WTC11 (cell line): ENCODE measurements around the gene MYO5B. TPM values are rescaled to one million over a fixed set of nuclear protein-coding genes. Genes with fewer than 3 reads are reported as not detected.

ENCODE experiments used
- ATAC-seq: fragments of 200-7000 bp; cut with Tn5 transposase; 2 replicates; pipeline ENCODE4 v1.10.0; 2021; ENCODE audit warnings: mild to moderate bottlenecking, moderate library complexity
- CTCF ChIA-PET: fragments of 300-600 bp; sonication (Branson Sonifier 250); formaldehyde crosslinking; loops from one replicate; lab custom pipeline; 2021; ENCODE audit warnings: antibody characterized with exemption; lab: Charles Lee
- POLR2A ChIA-PET: fragments of 350-600 bp; sonication (Branson Sonifier 250); formaldehyde crosslinking; loops from one replicate; lab custom pipeline; 2021; ENCODE audit warnings: antibody characterized with exemption; lab: Charles Lee
- DNase-seq: peaks from one replicate; pipeline ENCODE4 v3.0.0; 2021; ENCODE audit warnings: low spot score
- H3K27ac Mint-ChIP-seq: 2 replicates; pipeline ENCODE4 v1.8.0; 2021; ENCODE audit warnings: mixed read lengths
- H3K27me3 Mint-ChIP-seq: 2 replicates; pipeline ENCODE4 v1.8.0; 2021; ENCODE audit warnings: low read depth, mild to moderate bottlenecking, moderate library complexity, mixed read lengths
- H3K36me3 Mint-ChIP-seq: 2 replicates; pipeline ENCODE4 v1.8.0; 2021; ENCODE audit warnings: mixed read lengths
- H3K4me1 Mint-ChIP-seq: 2 replicates; pipeline ENCODE4 v1.8.0; 2022; ENCODE audit warnings: mixed read lengths
- H3K4me3 Mint-ChIP-seq: 2 replicates; pipeline ENCODE4 v1.8.0; 2021; ENCODE audit warnings: mild to moderate bottlenecking, moderate library complexity, mixed read lengths
- H3K9me3 Mint-ChIP-seq: 2 replicates; pipeline ENCODE4 v1.8.0; 2021; ENCODE audit warnings: mixed read lengths
- CTCF ChIP-seq: fragments of 200-600 bp; IDR thresholded peaks from 2 replicates; pipeline ENCODE4 v1.8.0; 2022; ENCODE audit warnings: antibody characterized with exemption
- ELF4 ChIP-seq: sonication (generic); formaldehyde crosslinking; IDR thresholded peaks from 2 replicates; pipeline ENCODE4 v1.8.1; 2022; ENCODE audit warnings: low read depth, mild to moderate bottlenecking, moderate library complexity, missing genetic modification reagents
- ESRRA ChIP-seq: sonication (generic); formaldehyde crosslinking; IDR thresholded peaks from 2 replicates; pipeline ENCODE4 v1.8.1; 2022; ENCODE audit warnings: mild to moderate bottlenecking, missing genetic modification reagents, borderline replicate concordance
- FOXK1 ChIP-seq: sonication (generic); formaldehyde crosslinking; IDR thresholded peaks from 2 replicates; pipeline ENCODE4 v1.8.0; 2022; ENCODE audit warnings: mild to moderate bottlenecking, moderate library complexity, missing genetic modification reagents
- GABPB1 ChIP-seq: sonication (generic); formaldehyde crosslinking; IDR thresholded peaks from 2 replicates; pipeline ENCODE4 v1.8.1; 2023; ENCODE audit warnings: mild to moderate bottlenecking, missing genetic modification reagents
- GTF2I ChIP-seq: fragments of 250-450 bp; sonication (Bioruptor Pico); conservative IDR thresholded peaks from 2 replicates; pipeline ENCODE4 v1.4.0; 2021; ENCODE audit warnings: mild to moderate bottlenecking
- HMGXB4 ChIP-seq: sonication (generic); formaldehyde crosslinking; IDR thresholded peaks from 2 replicates; pipeline ENCODE4 v1.8.1; 2023; ENCODE audit warnings: mild to moderate bottlenecking, moderate library complexity, missing genetic modification reagents
- KAT7 ChIP-seq: sonication (generic); formaldehyde crosslinking; IDR thresholded peaks from 2 replicates; pipeline ENCODE4 v1.8.1; 2023; ENCODE audit warnings: missing genetic modification reagents, mild to moderate bottlenecking, borderline replicate concordance
- NFE2L1 ChIP-seq: sonication (generic); formaldehyde crosslinking; IDR thresholded peaks from 2 replicates; pipeline ENCODE4 v1.8.1; 2023; ENCODE audit warnings: missing genetic modification reagents
- NR3C1 ChIP-seq: sonication (generic); formaldehyde crosslinking; conservative IDR thresholded peaks from 2 replicates; pipeline ENCODE4 v1.8.1; 2023; ENCODE audit warnings: low read depth, mild to moderate bottlenecking, missing genetic modification reagents
- RELA ChIP-seq: sonication (generic); formaldehyde crosslinking; IDR thresholded peaks from 2 replicates; pipeline ENCODE4 v1.8.1; 2022; ENCODE audit warnings: missing genetic modification reagents, mild to moderate bottlenecking, borderline replicate concordance
- TEAD4 ChIP-seq: sonication (generic); formaldehyde crosslinking; IDR thresholded peaks from 2 replicates; pipeline ENCODE4 v1.8.0; 2022; ENCODE audit warnings: mild to moderate bottlenecking, missing genetic modification reagents
- USF1 ChIP-seq: sonication (generic); formaldehyde crosslinking; IDR thresholded peaks from 2 replicates; pipeline ENCODE4 v1.8.0; 2022; ENCODE audit warnings: mild to moderate bottlenecking, missing genetic modification reagents
- ZNF138 ChIP-seq: sonication (generic); formaldehyde crosslinking; conservative IDR thresholded peaks from 2 replicates; pipeline ENCODE4 v1.8.1; 2022; ENCODE audit warnings: mild to moderate bottlenecking, moderate library complexity, missing genetic modification reagents
- ZNF232 ChIP-seq: sonication (generic); formaldehyde crosslinking; IDR thresholded peaks from 2 replicates; pipeline ENCODE4 v1.8.0; 2022; ENCODE audit warnings: mild to moderate bottlenecking, missing genetic modification reagents
- total RNA-seq: library from RNA; stranded (reverse); gene quantifications from 3 replicates; pipeline ENCODE4 v1.2.3, GENCODE V29; 2021
- TF ChIP-seq, protein P1 (sequence below): sonication (generic); formaldehyde crosslinking; IDR thresholded peaks from 2 replicates; pipeline ENCODE4 v1.8.0; 2023; ENCODE audit warnings: mild to moderate bottlenecking, missing genetic modification reagents
- TF ChIP-seq, protein P2 (sequence below): sonication (generic); formaldehyde crosslinking; IDR thresholded peaks from 2 replicates; pipeline ENCODE4 v1.8.0; 2022; ENCODE audit warnings: mild to moderate bottlenecking, missing genetic modification reagents
- TF ChIP-seq, protein P3 (sequence below): sonication (generic); formaldehyde crosslinking; IDR thresholded peaks from 2 replicates; pipeline ENCODE4 v1.8.1; 2022; ENCODE audit warnings: mild to moderate bottlenecking, moderate library complexity, missing genetic modification reagents
- TF ChIP-seq, protein P4 (sequence below): sonication (generic); formaldehyde crosslinking; IDR thresholded peaks from 2 replicates; pipeline ENCODE4 v1.8.1; 2023; ENCODE audit warnings: mild to moderate bottlenecking, missing genetic modification reagents, moderate library complexity
- TF ChIP-seq, protein P5 (sequence below): fragments of 250-450 bp; sonication (Bioruptor Pico); IDR thresholded peaks from 2 replicates; pipeline ENCODE4 v2.1.2; 2022; ENCODE audit warnings: mild to moderate bottlenecking, moderate library complexity

The MYO5B gene
- total RNA-seq, 1 experiment from 2014 or later = 8.7 TPM

DNA sequence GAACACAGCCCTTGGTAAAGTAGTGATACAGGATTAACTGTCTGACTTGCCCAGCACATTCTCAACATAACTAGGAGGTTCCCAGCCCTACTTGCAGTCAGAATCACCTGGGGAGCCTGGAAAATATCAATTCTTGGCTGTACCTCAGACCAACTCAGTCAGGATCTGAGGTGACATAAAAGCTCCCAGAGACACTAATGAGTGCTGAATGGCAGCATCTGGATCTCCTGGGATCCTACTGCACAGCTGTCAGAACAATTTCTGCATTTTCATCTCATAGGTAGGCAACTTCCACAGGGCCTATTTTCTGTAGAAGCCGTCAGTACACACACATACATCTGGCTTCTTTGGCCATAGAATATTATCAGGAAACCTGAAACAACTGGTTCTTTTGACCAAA, 138.8 kb downstream of the MYO5B start:
- CTCF ChIA-PET = interaction anchor here (1.5 to 2.1 kb wide), 3 partner anchors 12 to 148 kb away, joined by 5 to 20 read pairs (median 9); partner anchors contain the start of gene MYO5B

GRCh38 chr18:50055488-50055887, 139.5 kb downstream of the MYO5B start:
- ATAC-seq = no peak
- Mint-ChIP-seq H3K9me3 (peaks cover 3% of the 10 kb centered on the region; the same call in 1 of the 2 replicates), H3K27me3 (no peaks in the 10 kb centered on the region; the same call in 1 of the 2 replicates), H3K36me3 (no peaks in the 10 kb centered on the region), H3K27ac (no peak overlapping the region), H3K4me1 (no peaks in the 10 kb centered on the region), H3K4me3 (no peak overlapping the region)
- no peak for DNase-seq
- ChIA-PET CTCF (interaction anchor here (0.9 to 2.1 kb wide), 3 partner anchors 11 to 148 kb away, joined by 5 to 20 read pairs (median 5); no protein-coding TSS in a partner anchor), POLR2A (no interaction called here)
- TF ChIP-seq ZNF138 (CRISPR knock-in tag) = no peak
- no peak for TF ChIP-seq TEAD4 (CRISPR knock-in tag)
- TF ChIP-seq HMGXB4 (CRISPR knock-in tag) = no peak
- TF ChIP-seq KAT7 (CRISPR knock-in tag) = no peak
- no peak for TF ChIP-seq GTF2I (CRISPR knock-in tag)
- TF ChIP-seq NR3C1 (CRISPR knock-in tag) = no peak
- TF ChIP-seq, protein P1, sequence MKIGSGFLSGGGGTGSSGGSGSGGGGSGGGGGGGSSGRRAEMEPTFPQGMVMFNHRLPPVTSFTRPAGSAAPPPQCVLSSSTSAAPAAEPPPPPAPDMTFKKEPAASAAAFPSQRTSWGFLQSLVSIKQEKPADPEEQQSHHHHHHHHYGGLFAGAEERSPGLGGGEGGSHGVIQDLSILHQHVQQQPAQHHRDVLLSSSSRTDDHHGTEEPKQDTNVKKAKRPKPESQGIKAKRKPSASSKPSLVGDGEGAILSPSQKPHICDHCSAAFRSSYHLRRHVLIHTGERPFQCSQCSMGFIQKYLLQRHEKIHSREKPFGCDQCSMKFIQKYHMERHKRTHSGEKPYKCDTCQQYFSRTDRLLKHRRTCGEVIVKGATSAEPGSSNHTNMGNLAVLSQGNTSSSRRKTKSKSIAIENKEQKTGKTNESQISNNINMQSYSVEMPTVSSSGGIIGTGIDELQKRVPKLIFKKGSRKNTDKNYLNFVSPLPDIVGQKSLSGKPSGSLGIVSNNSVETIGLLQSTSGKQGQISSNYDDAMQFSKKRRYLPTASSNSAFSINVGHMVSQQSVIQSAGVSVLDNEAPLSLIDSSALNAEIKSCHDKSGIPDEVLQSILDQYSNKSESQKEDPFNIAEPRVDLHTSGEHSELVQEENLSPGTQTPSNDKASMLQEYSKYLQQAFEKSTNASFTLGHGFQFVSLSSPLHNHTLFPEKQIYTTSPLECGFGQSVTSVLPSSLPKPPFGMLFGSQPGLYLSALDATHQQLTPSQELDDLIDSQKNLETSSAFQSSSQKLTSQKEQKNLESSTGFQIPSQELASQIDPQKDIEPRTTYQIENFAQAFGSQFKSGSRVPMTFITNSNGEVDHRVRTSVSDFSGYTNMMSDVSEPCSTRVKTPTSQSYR = no peak
- TF ChIP-seq FOXK1 (CRISPR knock-in tag) = no peak

More for the DNA sequence above, 138.8 kb downstream of the MYO5B start:
- ATAC-seq (no peak), DNase-seq (no peak)
- Mint-ChIP-seq H3K36me3 (no peaks in the 10 kb centered on the region), H3K9me3 (peaks cover 3% of the 10 kb centered on the region; the same call in 1 of the 2 replicates), H3K27me3 (no peaks in the 10 kb centered on the region; the same call in 1 of the 2 replicates), H3K4me3 (no peak overlapping the region), H3K4me1 (no peaks in the 10 kb centered on the region), H3K27ac (no peak overlapping the region)
- no peak for TF ChIP-seq ZNF232
- POLR2A ChIA-PET = no interaction called here

GRCh38 chr18:50053111-50053510, 141.8 kb downstream of the MYO5B start:
- ATAC-seq (no peak), DNase-seq (no peak)
- Mint-ChIP-seq H3K36me3 (no peaks in the 10 kb centered on the region), H3K27ac (no peak overlapping the region), H3K4me3 (no peak overlapping the region), H3K4me1 (no peaks in the 10 kb centered on the region), H3K9me3 (peaks cover 3% of the 10 kb centered on the region; the same call in 1 of the 2 replicates), H3K27me3 (no peaks in the 10 kb centered on the region; the same call in 1 of the 2 replicates)
- ChIA-PET POLR2A (interaction anchor here (0.6 kb wide), 1 partner anchor 132 kb away, joined by 3 read pairs; no protein-coding TSS in a partner anchor), CTCF (no interaction called here)
- TF ChIP-seq ELF4 (CRISPR knock-in tag) = no peak
- no peak for TF ChIP-seq GABPB1 (CRISPR knock-in tag)
- TF ChIP-seq RELA (CRISPR knock-in tag) = no peak
- TF ChIP-seq ZNF232 = no peak
- TF ChIP-seq, protein P2, sequence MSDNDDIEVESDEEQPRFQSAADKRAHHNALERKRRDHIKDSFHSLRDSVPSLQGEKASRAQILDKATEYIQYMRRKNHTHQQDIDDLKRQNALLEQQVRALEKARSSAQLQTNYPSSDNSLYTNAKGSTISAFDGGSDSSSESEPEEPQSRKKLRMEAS (CRISPR knock-in tag) = no peak
- no peak for TF ChIP-seq KAT7 (CRISPR knock-in tag)
- no peak for TF ChIP-seq TEAD4 (CRISPR knock-in tag)
- TF ChIP-seq ESRRA (CRISPR knock-in tag) = no peak
- TF ChIP-seq, protein P3, sequence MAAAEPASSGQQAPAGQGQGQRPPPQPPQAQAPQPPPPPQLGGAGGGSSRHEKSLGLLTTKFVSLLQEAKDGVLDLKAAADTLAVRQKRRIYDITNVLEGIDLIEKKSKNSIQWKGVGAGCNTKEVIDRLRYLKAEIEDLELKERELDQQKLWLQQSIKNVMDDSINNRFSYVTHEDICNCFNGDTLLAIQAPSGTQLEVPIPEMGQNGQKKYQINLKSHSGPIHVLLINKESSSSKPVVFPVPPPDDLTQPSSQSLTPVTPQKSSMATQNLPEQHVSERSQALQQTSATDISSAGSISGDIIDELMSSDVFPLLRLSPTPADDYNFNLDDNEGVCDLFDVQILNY (CRISPR knock-in tag) = no peak
- TF ChIP-seq USF1 = no peak
- TF ChIP-seq, protein P4, sequence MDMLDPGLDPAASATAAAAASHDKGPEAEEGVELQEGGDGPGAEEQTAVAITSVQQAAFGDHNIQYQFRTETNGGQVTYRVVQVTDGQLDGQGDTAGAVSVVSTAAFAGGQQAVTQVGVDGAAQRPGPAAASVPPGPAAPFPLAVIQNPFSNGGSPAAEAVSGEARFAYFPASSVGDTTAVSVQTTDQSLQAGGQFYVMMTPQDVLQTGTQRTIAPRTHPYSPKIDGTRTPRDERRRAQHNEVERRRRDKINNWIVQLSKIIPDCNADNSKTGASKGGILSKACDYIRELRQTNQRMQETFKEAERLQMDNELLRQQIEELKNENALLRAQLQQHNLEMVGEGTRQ (CRISPR knock-in tag) = no peak
- TF ChIP-seq CTCF = no peak
- TF ChIP-seq, protein P5, sequence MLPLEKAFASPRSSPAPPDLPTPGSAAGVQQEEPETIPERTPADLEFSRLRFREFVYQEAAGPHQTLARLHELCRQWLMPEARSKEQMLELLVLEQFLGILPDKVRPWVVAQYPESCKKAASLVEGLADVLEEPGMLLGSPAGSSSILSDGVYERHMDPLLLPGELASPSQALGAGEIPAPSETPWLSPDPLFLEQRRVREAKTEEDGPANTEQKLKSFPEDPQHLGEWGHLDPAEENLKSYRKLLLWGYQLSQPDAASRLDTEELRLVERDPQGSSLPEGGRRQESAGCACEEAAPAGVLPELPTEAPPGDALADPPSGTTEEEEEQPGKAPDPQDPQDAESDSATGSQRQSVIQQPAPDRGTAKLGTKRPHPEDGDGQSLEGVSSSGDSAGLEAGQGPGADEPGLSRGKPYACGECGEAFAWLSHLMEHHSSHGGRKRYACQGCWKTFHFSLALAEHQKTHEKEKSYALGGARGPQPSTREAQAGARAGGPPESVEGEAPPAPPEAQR (CRISPR knock-in tag) = no peak
- no peak for TF ChIP-seq NFE2L1
